H4 (cell line): ENCODE measurements around the gene ESR1. TPM values are rescaled to one million over a fixed set of nuclear protein-coding genes. Genes with fewer than 3 reads are reported as not detected.
A peak's percentile ranks its signal among the peaks of the same experiment; 100 is the strongest.

Experiments used
- DNase-seq: peaks from one replicate; pipeline ENCODE4 v3.0.0-alpha.2; 2015; ENCODE audit warnings: low spot score
- total RNA-seq: library from RNA; depleted of rRNA; stranded (reverse); fragments of >200 nt; shearing (Covaris generic); gene quantifications from 2 replicates; pipeline ENCODE4 v1.2.3, GENCODE V29; 2014; rRNA removed

Gene ESR1
- total RNA-seq, result not detected in 2 replicates

GRCh38 chr6:151807513-151808370, at the start of gene ESR1:
Gene ESR1, plus strand, starts transcription at chr6:151807682. Its CDS starts 231 bp downstream, at chr6:151807913.
- DNase-seq, result no peak

GRCh38 chr6:151760486-151760885, 47.0 kb upstream of the ESR1 start:
- no peak for DNase-seq

- no peak for DNase-seq
These were observed 45.6 kb upstream of the ESR1 start for GRCh38 chr6:151761851-151762250.

GRCh38 chr6:151762817-151763216, 44.7 kb upstream of the ESR1 start:
- DNase-seq, result no peak

GRCh38 chr6:151763303-151763702, 44.2 kb upstream of the ESR1 start:
- DNase-seq, result no peak

GRCh38 chr6:151763938-151764680, 43.4 kb upstream of the ESR1 start:
- DNase-seq, result peak; percentile 25

GRCh38 chr6:151765444-151765886, 42.0 kb upstream of the ESR1 start:
- DNase-seq, result peak; percentile 42

- no peak for DNase-seq
These were observed 35.0 kb upstream of the ESR1 start for GRCh38 chr6:151772446-151772845.

- DNase-seq, result no peak
These were observed 34.1 kb upstream of the ESR1 start for GRCh38 chr6:151773382-151773781.

GRCh38 chr6:151782560-151782959, 24.9 kb upstream of the ESR1 start:
- DNase-seq, result no peak

GRCh38 chr6:151783692-151784091, 23.8 kb upstream of the ESR1 start:
- DNase-seq, result no peak

- DNase-seq, result no peak
These were observed 22.9 kb upstream of the ESR1 start for GRCh38 chr6:151784441-151785214.

- no peak for DNase-seq
These were observed 10.5 kb upstream of the ESR1 start for GRCh38 chr6:151796842-151797530.

GRCh38 chr6:151803743-151804142, 3.7 kb upstream of the ESR1 start:
- DNase-seq, result no peak

GRCh38 chr6:151804585-151805285, 2.7 kb upstream of the ESR1 start:
- no peak for DNase-seq

GRCh38 chr6:151805286-151805840, 2.1 kb upstream of the ESR1 start:
- no peak for DNase-seq

- no peak for DNase-seq
These were observed 547 bp upstream of the ESR1 start for GRCh38 chr6:151806757-151807512.

GRCh38 chr6:151808371-151809241, 1.1 kb downstream of the ESR1 start:
- DNase-seq, result no peak

- no peak for DNase-seq
These were observed 3.6 kb downstream of the ESR1 start for GRCh38 chr6:151811081-151811480.
